HG03039 (cell line): ENCODE results near the gene MT2A.
"Not testable (repeated sequence)": the region's sequence is repeated elsewhere in the genome, so short reads cannot be mapped to it uniquely, and the experiment has no call there.

Experiments used
- ATAC-seq: cut with Tn5 transposase; IDR thresholded peaks from one replicate; pipeline ENCODE4 v1.9.1; 2021; ENCODE audit warnings: mild to moderate bottlenecking, moderate library complexity; ENCODE audit not compliant: unreplicated experiment

MT2A gene

DNA sequence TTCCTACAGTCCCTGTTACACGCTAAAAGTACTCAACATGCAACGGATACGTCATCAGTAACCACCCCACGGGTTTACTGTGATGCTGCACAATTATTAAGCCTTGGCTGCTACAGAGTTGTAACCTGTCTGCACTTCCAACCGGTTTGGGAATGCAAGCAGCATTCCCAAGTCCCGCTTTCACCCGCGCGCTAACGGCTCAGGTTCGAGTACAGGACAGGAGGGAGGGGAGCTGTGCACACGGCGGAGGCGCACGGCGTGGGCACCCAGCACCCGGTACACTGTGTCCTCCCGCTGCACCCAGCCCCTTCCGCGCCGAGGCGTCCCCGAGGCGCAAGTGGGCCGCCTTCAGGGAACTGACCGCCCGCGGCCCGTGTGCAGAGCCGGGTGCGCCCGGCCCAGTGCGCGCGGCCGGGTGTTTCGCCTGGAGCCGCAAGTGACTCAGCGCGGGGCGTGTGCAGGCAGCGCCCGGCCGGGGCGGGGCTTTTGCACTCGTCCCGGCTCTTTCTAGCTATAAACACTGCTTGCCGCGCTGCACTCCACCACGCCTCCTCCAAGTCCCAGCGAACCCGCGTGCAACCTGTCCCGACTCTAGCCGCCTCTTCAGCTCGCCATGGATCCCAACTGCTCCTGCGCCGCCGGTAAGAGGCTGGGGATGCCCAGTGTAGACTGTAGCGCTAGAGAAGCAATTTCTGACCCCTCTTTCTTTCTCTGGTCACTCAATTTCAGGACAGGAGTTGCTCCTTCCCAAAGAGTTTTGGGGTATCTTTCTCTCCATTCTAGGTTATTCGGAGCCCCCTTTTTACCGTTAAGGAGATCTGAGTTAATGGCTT lies at the start of gene MT2A:
TSS of gene MT2A (plus strand) at position 542 of the 833 bp plus-strand sequence. CDS start at position 614, 72 bp downstream.
- ATAC-seq, result peak; percentile 87

DNA sequence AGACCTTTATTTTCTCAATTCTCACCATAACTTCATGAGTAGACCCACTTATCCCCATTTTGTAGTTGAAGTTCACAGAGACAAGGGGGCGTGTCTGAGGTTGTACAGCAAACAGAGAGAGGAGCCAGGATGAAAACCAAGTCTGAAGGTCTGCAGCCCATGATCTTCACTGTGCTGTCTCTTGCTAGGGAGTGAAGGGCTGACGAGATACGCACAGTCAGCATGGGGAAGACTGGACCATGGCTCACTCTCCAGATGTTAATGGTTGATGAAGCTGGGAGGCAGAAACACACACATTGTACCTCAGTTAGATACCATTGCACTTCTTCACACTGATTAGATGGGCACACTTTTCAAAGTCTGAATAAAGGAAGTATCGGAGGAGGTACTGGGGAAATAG lies 49.3 kb upstream of the MT2A start:
- no peak for ATAC-seq

DNA sequence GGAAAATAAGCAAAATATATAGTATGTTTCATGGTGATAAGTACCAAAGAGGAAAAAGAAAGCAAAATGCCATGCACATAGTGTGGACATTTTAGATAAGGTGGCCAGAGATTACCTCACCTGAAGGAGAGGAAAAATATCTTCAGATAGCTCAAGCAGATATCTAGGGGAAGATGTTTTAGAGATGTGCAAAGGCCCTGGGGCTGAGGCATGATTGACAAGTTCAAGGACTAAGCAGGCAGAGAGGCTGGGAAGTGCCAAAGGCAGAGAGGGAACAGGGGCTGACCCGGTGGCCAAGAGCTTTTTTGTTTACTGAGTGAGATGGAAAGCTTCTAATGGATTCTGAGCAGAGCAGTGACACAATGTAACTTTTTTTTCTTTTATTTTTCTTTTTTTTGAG lies 47.9 kb upstream of the MT2A start:
- no peak for ATAC-seq

DNA sequence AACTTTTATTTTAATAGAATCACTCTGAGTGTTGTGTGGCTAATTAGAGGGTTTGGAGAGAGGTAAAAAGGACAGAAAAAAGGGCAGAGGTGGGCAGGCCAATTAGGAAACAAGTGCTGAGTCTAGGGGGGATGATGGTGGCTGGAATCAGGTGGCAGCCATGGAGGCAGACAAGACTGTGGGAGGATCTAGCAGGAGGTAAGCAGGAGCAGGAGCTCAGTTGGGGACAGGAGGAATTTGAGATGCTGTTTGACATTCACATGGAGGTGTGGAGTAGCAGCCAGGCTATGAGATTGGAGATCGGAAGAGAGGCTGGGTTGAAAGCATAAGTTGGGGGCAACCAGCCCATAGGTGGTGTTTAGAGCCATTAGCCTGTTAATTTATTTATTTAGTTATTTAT lies 47.3 kb upstream of the MT2A start:
- ATAC-seq, result no peak

DNA sequence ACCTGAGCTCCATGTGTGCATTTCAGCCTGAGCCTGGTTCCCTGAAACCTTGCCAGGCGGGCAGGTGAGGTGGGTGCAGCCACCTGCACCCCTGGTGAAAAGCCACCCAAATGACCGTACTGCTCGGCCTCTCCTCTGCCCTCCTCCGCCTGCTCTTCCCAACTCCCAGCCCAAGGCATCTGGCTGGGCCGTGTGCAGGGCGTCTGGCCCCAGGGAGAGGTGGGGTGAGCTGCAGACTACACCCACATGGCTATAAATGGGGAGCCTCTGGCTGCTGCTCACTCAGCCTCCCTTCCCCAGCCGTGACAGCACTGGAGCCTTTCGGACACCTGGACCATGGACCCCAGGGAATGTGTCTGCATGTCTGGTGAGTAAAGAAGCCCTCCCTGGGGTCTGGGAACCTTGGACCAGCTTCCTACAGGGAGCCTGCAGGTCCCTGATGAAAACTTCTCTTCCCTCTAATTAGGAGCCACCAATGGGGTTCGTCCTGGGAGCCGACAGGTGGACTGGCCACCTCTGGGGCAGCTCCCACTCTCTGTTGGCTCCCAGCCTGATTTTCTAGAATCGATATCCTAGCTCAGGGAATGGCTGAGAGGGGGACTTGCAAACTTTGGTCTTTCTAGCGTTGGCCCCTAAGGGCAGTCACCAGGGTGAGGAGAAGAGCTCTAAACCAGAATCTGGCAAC lies 43.4 kb upstream of the MT2A start, which contains the start of gene MT4:
TSS of gene MT4 (plus strand) at position 281 of the 685 bp plus-strand sequence. CDS start at position 337, 56 bp downstream.
- ATAC-seq, result no peak

DNA sequence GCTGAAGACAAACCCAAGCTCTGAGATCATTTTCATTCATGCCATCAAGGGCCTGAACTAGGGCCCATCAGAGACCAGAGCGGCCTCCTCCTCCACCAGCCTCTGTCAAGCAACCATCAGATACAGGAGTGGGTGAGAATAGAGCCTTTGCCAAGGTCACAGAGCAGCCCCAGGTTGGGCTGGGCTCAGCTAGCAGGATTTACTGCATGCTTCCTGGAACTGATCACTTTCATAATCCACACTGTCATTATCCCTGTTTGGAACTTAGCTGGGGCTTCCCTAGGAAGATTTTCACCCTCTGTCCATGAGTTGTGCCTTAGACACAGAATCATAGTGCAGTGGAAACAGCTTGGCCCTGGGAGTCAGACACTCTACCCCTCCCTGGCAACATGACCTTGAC lies 38.4 kb upstream of the MT2A start:
- no peak for ATAC-seq

DNA sequence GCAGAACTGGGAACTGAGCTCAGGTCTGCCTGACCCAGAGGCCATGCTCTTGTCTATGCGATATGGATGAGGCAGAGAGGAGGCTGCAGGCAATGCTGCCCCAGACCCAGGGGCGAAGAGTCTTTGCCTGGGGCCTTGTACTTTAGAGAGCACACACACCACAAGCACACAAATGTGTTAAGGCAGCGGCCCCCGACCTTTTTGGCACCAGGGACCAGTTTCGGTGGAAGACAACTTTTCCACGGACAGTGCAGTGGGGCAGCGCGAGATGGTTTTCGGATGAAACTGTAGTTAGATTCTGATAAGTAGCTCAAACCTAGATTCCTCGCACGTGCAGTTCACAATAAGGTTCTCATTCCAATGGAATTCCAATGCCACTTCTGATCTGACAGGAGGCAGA lies 36.9 kb upstream of the MT2A start:
- no peak for ATAC-seq

DNA sequence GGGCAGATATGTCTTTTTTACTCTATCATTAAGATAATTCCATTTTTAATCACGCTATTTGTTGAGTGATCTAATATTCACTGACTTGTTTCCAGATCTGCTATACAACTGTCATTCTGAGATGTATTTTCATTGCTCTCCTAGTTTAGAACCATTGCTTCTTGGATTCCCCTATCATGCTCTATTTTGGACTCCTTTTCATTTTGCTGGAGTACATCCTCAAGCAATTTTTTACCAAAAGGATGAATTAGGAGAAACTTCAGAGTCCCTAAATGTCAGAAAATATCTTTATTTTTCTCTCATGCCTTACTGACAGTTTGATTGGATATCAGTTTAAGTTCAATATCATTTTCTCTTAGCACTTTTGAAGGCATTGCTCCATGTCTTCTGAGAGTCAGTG lies 33.8 kb upstream of the MT2A start:
- ATAC-seq, result no peak

DNA sequence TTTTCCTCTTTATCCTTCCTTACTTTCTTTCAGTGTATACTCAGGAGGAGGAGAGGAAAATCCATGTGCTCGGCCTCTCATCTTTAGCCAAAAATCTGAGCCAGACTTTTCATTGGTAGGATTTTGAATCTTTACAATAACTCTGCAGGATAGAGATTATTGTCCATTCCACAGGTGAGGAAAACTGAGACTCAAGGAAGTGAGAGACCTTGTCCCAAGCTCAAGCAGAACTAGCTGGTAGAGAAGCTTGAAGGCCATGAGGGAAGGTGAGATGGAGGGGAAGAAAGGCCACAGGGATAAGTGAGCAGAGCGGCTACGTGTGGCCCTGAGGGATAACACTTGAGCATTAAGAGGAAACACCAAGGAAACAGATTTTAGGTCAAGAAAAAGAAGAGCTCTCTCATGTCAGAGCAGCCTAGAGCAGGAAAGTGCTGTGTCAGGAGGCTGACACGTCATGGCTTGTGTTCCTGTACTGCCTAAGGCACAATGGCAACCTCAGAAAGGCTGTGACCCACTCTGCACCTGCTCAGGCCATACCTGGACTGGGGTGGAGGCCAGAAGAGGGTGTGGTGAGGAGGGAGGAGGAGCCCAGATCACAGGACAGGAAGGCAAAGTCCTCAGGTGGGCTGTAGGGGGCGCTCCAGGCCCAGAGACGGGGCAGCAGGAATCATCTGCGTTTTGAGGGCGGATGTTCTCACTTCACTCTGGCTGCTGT lies 31.6 kb upstream of the MT2A start:
- peak; percentile 59 for ATAC-seq

DNA sequence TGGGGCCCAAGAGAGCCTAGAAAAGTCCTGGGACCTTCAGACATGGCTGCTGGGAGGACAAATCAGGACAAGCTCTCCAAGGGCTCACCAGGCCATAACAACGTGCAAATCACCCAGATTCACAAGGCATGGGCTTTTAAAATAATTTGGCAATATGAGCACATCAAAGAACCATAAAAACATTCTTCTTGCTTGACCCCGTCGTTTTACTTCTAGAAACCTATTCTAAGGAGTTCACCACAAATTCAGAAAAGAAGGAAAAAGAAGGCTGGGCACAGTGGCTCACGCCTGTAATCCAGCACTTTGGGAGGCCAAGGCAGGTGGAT lies 31.1 kb upstream of the MT2A start:
- no peak for ATAC-seq

DNA sequence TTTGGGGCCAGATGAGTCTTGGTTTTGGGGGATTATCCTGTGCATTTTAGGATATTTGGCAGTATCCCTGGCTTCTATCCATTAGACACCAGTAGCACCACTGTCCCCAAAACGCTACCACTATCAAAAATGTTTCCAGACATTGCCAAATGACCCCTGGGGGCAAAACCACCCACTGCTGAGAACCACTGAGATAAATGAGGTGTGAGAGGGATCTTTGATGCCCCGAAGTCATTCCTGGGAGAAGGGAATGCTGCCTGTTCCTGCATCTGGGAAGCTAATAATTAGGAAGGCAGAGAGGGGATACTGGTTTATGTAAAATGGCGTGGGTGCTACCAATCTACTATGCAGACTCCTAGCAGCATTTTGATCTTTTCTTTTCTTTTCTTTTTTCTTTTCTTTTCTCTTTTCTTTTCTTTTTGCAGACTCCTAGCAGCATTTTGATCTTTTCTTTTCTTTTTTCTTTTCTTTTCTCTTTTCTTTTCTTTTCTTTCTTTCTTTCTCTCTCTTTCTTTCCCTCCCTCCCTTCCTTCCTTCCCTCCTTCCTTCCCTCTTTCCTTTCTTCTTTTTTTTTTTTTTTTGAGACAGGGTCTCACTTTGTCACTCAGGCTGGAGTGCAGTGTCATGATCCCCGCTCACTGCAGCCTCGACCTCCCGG lies 27.9 kb upstream of the MT2A start:
- no peak for ATAC-seq

DNA sequence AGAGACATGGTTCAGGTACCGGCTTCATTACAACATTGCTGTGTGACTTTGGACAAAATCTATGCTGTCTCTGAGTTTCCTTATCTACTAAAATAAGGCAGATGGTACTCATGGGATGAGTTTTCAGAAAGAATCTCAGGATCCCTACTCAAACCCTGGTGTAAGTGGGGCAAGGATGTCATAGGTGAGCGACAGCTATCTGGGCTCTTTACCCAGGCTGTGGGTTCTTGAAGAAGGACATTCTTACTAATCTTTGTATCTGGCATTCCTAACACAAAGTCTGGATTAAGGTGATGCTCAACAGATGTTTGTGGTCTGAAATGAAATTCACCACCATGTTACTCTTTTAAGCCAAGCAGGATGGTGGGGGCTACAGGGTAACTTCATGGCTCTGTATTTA lies 25.5 kb upstream of the MT2A start:
- ATAC-seq, result not testable (repeated sequence)

DNA sequence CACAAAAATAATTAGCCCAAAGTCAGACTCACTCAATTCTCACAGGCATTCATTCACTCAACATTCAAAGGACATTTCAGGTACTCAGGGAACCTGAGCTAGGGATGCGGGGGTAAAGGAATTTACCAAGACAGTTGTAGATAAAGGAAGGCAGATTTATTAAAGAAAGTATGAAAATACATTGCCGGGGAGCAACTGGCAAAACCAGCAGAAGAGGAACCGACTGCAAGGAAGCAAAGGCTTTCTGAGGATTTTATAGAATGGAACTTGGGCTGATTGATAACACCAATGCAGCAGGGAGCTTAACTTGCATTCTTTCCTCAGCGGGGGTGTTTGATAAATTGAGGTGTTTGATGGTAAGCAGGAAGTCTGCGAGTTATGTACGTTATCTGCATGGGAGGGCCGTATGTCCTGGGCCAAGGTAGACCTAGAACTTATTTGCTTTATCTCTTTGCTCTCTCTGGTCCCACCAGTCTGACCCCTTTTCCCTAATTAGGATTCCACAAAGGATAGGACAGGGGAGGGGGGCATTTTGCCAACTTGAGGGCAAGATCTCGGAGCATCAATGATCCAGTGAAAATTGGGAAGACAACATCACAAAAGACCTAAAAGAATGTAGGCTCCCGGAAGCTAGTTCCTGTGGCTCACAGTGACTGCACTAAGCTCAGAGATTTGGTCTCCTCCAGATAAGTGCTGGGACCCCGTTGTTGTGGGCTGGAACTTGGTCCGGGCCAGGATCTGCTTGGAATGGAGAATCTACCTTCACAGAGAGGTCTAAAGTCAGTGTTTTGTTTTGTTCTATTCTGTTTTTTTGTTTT lies 24.8 kb upstream of the MT2A start:
- ATAC-seq, result no peak

DNA sequence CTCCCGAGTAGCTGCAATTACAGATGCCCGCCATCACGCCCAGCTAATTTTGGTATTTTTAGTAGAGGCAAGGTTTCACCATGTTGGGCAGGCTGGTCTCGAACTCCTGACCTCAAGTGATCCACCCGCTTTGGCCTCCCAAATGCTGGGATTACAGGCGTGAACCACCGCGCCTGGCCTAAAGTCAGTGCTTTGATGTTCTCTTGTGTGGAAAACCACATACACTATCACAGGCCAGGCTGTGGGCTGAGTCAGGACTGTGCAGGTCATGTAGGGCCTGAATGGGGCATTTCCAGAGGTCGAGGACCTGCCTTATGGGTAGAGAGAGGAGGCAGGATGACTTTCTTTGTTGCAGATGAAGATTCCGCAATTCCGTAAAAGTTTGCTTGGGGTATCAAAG lies 24.1 kb upstream of the MT2A start:
- ATAC-seq, result no peak

DNA sequence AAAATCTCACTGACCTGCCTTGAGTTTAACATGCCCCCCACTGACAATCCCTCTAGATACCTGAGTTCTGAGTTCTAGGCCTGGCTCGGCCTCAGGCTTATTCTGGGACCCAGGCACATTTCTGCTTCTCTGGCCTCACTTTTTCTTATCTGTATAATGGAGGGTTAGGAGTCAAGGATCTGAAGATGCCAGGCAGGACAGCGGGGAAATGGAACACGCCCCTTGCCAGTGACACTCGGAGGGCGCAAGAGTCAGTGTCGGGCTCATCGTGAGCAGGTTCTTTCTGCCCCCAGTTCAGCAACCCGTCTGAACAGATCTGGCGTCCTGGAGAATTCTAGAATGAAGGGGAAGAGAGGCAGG lies 19.6 kb upstream of the MT2A start:
- ATAC-seq, result no peak

DNA sequence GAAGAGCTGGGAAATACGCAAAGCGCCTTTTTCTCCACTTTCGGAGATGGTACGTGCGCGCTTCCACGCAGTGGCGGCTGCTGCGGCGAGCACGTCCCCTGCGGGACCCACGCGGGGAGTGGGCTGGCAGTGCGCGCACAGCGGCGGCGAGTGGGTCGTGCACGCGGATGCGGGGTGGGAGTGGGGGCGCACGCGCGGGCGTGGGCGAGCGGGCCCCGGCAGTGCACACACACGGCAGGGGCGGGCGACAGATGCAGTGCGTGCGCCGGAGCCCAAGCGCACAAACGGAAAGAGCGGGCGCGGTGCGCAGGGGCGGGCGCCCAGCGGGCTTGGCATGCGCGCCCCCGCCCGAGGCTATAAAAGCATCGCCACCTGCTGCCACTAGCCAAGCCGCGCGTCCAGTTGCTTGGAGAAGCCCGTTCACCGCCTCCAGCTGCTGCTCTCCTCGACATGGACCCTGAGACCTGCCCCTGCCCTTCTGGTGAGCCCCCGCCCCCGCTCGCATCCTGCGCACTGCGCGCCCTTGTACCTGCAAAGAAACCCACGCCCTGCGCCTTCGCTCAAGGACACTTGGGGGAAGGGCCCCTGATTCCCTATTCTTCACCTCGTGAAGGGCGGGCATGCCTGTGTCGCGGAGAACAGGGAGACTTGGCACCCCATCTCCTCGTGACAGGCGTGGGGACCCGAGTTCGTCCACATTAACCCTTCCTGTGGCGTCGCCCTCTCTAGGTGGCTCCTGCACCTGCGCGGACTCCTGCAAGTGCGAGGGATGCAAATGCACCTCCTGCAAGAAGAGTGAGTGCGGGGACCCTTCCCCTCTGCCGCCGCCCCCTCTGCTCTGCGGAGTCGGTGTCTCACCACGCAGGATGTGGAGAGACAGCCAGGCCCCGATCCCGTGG lies 19.0 kb upstream of the MT2A start, which contains the start of gene MT3:
TSS of gene MT3 (plus strand) at position 388 of the 899 bp plus-strand sequence. CDS start at position 451, 63 bp downstream.
- no peak for ATAC-seq

DNA sequence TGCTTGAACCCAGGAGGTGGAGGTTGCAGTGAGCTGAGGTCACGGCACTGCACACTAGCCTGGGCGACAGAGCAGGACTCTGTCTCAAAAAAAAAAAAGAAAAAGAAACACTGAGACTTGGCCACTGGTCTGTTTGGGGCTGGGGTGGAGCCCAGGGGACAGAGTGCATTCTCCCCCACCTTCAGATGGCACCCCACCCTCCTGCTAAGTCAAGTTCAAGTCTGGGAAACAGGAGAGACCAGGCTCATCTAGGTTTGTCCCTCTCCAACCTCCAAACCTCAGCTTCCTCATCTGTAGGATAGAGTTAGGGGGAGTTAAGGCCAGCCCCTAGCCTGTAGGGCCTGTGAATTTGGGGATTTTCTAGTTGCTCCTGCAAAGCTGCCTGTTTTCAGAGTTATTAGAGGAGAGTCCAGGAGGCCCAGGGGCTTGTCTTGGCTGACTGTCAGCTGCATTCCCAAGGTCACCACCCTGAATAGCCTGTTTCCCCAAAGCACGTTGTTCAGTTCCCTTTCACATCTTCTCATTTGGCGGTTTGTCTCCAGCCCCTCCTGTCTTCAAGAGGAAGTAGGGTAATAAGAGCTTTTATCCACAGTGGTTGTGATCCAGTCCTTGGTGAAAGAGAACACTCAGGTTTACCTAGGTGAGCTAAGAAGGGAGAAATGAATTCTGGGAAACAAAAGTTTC lies 16.9 kb upstream of the MT2A start:
- ATAC-seq, result no peak

DNA sequence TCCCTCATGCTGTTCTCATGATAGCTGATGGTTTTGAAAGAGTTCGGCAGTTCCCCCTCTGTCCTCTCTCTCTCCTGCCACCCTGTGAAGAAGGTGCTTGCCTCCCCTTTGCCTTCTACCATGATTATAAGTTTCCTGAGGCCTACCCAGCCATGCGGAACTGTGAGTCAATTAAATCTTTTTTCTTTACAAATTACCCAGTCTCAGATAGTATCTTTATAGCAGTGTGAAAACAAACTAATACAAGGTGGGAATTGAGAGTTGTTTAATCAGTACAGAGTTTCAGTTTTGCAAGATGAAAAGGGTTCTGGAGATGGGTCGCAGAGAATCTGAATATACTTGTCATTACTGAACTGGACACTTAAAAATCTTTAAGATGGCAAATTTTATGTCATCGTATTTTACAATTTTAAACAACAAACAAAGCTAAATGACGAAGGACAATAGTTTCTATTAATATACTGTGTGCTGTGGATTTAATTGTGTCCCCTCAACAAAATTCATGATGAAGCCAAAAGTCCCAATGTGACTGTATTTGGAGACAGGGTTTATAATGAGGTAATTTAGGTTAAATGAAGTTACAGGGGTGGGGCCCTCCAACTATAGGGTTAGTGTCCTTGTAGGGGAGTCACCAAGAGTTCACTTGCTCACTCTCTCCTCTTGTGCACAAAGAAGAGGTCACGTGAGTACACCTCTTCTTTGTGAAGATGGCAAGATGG lies 14.7 kb upstream of the MT2A start:
- no peak for ATAC-seq
